Measurements from ENCODE around the gene ZC3H12D. TPM values are rescaled to one million over a fixed set of nuclear protein-coding genes. Genes with fewer than 3 reads are reported as not detected.
A peak's percentile ranks its signal among the peaks of the same experiment; 100 is the strongest.

Gene ZC3H12D
- total and polyA plus RNA-seq, 2 of the 13 experiments (the other 11 are each of a cell fraction or from before 2014, with no cell fraction given): 1.2 to 2.7 TPM

GRCh38 chr6:149484733-149485700 lies at the start of gene ZC3H12D (continued):
- TF ChIP-seq SAFB2 (CRISPR knock-in tag; IDR thresholded peaks at IDR 0.05; ENCODE audit: borderline replicate concordance, low read depth) (peak; percentile 82), FOSL1 (CRISPR knock-in tag; IDR thresholded peaks at IDR 0.05; ENCODE audit: borderline replicate concordance) (peak; percentile 93), JUNB (CRISPR knock-in tag; IDR thresholded peaks at IDR 0.05; ENCODE audit: borderline replicate concordance) (peak; percentile 91), ZC3H13 (CRISPR knock-in tag; IDR thresholded peaks at IDR 0.05) (peak; percentile 24; the same call in 1 of the 2 replicates), ZNF44 (CRISPR knock-in tag; IDR thresholded peaks at IDR 0.05) (peak; percentile 63; the same call in 1 of the 2 replicates), TGIF2 (CRISPR knock-in tag; IDR thresholded peaks at IDR 0.05) (peak; percentile 89), ONECUT2 (CRISPR knock-in tag; IDR thresholded peaks at IDR 0.05) (no peak), ESRRA (CRISPR knock-in tag; IDR thresholded peaks at IDR 0.05; ENCODE audit: low read depth) (peak; percentile 38; the same call in 1 of the 2 replicates), NFKBIZ (CRISPR knock-in tag; IDR thresholded peaks at IDR 0.05) (peak; percentile 98), ZNF124 (CRISPR knock-in tag; IDR thresholded peaks at IDR 0.05) (0 out of 2 replicates have a peak, but pooled peaks have one; percentile 22), NFE2L2 (IDR thresholded peaks at IDR 0.05; ENCODE audit: low read length) (no peak), ZNF619 (CRISPR knock-in tag; IDR thresholded peaks at IDR 0.05) (no peak), SIX1 (CRISPR knock-in tag; IDR thresholded peaks at IDR 0.05; ENCODE audit: borderline replicate concordance) (peak; percentile 45; the same call in 1 of the 2 replicates), ZNF296 (CRISPR knock-in tag; conservative IDR thresholded peaks at IDR 0.05) (0 out of 2 replicates have a peak, but pooled peaks have one; percentile 62), ZNF501 (CRISPR knock-in tag; IDR thresholded peaks at IDR 0.05) (peak; percentile 73; the same call in 1 of the 2 replicates), ASH2L (IDR thresholded peaks at IDR 0.05; ENCODE audit: insufficient read length, low read depth, low read length) (peak; percentile 93), HOXA3 (CRISPR knock-in tag; IDR thresholded peaks at IDR 0.05) (peak; percentile 79; the same call in 1 of the 2 replicates), KMT2A (CRISPR knock-in tag; IDR thresholded peaks at IDR 0.05) (peak; percentile 61; the same call in 1 of the 2 replicates), ZNF335 (CRISPR knock-in tag; IDR thresholded peaks at IDR 0.05) (peak; percentile 78; the same call in 1 of the 2 replicates), ZNF225 (CRISPR knock-in tag; IDR thresholded peaks at IDR 0.05) (0 out of 2 replicates have a peak, but pooled peaks have one; percentile 6), ARID2 (CRISPR knock-in tag; IDR thresholded peaks at IDR 0.05; ENCODE audit: borderline replicate concordance) (0 out of 2 replicates have a peak, but pooled peaks have one; percentile 86), SMARCE1 (IDR thresholded peaks at IDR 0.05; ENCODE audit: borderline replicate concordance) (no peak), NRL (CRISPR knock-in tag; IDR thresholded peaks at IDR 0.05; ENCODE audit: borderline replicate concordance) (peak; percentile 88), KDM4B (CRISPR knock-in tag; IDR thresholded peaks at IDR 0.05) (peak; percentile 46), KDM6A (CRISPR knock-in tag; IDR thresholded peaks at IDR 0.05; ENCODE audit: low read depth) (peak; percentile 79), HINFP (CRISPR knock-in tag; IDR thresholded peaks at IDR 0.05; ENCODE audit: low read depth) (no peak; the same call in 1 of the 2 replicates), ZNF629 (CRISPR knock-in tag; conservative IDR thresholded peaks at IDR 0.05) (peak; percentile 31; the same call in 1 of the 2 replicates), ZNF781 (CRISPR knock-in tag; IDR thresholded peaks at IDR 0.05; ENCODE audit: borderline replicate concordance, not compliant biosample characterization) (peak; percentile 60)

Data from HepG2 (cell line).